HG03520 (cell line): ENCODE measurements around the gene APOA1.
"Not testable (repeated sequence)": the region's sequence is repeated elsewhere in the genome, so short reads cannot be mapped to it uniquely, and the experiment has no call there.

Experiments
- ATAC-seq: cut with Tn5 transposase; IDR thresholded peaks from one replicate; pipeline ENCODE4 v1.9.1; 2021; ENCODE audit warnings: mild to moderate bottlenecking, moderate library complexity; ENCODE audit not compliant: unreplicated experiment

APOA1 gene

DNA sequence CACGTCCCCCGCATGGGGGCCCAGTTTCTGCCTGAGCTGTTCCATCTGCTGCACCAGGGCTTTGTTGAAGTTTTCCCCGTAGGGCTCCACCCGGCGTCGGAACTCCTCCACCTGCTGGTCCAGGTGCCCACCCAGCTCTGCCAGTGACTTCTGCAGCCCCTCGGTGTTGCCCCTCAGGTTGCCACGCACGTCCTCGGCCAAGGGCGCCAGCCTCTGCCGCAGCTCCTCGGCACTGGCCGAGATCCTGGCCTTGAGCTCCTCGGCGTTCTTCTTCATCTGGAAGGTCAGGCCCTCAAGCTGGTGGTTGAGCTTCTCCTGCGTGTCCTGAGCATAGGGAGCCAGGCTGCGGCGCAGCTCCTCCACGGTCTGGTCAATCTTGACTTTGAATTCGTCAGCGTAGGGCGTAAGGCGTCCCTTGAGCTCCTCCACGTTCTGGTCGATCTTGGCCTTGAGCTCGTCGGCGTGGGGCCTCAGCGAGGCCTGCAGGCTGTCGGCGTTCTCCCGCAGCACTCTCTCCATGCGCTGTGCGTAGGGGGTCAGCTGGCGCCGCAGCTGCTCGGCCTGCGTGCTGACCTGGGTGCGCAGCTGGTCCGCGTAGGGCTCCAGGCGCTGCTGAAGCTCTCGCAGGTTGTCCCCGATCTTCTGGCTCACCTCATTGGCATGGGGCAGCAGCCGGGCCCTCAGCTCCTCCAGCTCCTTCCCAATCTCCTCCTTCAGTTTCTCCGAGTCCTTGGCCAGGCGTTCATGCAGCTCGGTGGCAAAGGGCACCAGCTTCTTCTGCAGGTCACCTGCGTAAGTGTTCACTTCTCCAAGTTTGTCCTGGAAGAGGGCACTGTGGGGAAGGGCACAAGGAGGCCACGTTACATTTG, 16.1 kb downstream of the APOA1 start:
- no peak for ATAC-seq

DNA sequence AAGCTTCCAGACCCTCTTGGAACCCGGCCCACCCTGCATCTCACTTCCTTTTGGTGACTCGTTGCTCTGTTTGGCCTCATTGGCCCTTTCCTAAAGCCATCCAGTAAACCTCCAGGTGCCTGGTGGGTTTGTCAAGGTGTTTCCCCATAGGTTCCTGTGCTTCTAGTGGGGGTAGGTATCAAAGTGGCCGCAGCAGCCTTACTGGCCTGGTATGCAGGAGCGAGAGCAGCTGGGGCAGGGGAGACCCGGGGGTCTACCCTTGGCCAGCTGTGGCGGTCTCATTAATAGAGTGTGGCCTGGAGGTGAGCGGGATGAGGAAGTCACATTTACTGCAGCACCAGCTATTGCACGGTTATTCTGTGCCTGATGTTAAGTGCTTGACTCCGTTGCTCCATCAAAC, 18.4 kb downstream of the APOA1 start:
- no peak for ATAC-seq

DNA sequence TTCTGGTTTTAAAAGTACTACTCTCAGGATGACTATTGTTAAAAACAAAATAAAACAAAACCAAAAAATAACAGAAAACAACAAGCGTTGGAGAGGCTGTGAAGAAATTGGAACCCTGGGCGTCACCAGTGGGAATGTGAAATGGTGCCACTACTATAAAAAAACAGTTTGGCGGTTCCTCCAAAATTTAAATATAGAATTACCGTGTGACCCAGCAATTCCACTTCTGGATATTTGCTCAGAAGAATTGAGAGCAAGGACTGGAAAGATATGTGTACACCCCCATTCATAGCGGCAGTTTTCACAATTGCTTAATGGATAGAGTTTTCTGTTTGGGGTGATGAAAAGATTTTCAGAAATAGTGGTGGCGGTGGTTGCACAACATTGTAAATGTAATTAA, 22.9 kb downstream of the APOA1 start:
- no peak for ATAC-seq

DNA sequence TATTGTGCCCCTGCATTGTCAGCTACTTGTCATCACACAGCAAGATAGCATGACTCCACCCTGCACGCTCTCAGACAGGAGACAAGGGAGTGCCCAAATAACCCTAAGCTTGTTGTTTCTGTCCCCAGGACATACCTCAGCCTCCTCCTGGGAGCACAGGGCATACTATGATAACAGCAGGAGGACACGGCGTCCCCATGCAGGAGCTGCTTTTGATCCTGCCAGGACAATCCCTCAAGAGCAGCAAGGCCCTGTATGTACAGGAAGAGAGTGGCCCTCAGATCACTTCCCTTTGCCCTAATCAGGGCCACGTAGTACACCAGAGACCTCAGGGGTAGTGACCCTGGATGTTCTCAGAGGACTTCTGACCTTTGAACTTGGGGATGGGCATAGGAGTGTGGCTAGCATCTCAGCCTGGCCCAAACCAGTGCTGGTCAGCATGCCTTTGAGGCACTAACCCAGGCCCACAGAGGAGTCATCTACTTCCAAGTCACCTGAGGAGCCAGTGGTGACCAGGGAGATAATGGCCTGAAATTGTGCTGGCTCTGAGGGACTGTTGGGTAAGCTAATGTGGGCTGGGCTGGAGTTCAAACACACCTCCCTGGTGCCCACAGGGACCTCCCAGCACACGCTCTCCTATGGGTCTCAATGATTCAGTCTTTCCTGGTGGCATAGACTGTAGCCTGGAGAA, 23.5 kb downstream of the APOA1 start:
- ATAC-seq: no peak

DNA sequence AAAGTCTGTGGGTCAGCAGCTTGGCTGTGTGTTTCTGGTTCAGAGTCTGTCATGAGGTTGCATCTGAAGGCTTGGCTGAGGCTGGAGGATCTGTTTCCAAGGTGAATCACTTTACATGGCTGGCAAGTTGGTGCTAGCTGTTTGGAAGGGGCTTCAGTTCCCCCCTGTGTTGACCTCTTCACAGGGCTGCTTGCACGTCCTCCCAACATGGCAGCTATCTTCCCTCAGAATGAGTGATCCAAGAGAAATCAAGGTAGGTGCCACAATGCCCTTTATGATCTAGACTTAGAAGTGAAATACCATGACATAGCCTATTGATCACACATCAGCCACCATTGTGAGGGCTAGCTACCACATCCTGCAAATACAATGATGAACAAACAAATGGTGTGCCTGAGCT, 24.3 kb downstream of the APOA1 start:
- no peak for ATAC-seq

DNA sequence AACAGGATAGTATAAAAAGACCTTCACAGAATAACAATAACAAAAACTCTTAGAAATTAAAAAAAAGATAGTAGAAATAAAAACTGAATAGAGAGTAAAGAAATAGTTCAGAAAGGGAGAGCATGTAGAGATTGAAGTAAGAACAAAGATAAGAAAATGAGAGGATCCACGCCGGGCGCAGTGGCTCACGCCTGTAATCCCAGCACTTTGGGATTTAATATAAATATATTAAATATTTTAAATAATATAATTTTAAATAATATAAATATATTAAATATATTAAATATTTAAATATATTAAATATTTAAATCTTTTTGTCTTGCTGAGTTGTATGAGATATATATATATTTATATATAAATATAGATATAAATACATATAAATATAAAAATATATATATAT, 25.3 kb downstream of the APOA1 start:
- no peak for ATAC-seq

DNA sequence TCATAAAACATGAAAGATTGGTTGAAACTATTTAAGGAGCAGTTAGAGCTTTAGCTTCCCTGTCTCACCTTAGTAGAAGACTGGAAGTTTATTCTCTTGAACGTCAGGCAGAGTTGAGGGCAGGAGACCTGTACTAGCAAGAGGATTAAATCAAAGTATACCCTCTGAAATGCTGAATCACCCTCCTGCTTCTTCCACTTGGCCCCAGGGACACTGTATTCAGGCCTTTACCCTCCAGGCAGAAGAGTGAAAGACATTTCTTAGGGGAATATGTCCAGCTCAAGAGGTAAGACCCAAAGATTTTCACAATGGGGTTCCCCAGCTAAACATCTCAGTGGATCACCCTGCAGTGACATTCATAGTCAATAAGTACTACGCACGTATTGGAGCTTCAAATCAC, 26.2 kb downstream of the APOA1 start:
- ATAC-seq: no peak

DNA sequence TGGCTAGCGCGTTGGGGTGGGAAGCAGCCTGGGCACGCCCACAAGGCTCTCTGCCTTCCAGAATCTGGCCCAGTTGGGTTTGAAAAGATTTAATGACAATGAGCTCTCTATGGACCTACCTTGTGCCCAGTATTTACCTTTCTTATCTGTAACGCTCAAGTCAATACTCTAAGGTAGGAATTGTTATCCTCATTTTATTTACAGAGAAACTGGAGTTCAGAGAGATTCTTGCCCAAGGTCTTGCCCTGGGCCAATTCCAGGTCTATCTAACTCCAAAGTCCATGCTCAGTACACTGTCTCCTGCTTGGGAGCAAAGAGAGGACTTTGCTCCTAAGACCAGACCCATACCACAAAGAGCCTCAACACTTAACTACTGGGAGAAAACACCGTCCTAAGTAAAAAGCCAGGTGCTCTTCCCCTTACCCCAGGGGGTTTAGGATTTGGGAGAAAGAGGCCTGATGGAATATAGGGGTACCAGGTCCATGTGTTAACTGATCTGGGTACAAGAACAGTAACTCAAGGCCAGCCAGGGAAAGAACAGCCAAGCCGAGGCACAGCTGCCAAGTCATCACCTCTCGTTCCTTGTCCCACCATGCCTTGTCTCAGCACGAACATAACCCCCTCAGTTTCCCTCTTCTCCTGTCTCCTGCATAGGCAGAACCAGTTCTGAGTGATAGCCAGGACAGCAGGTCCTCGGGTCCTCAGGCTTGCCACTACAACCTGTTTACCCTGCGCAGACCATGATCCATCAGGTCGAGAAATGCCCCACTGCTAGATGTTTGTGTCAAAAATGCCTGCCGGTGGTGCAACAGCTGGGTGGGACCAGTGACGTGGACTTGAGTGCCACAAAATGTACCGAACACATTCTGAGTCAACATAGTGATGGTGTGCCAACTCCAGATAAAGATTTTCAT, 28.9 kb downstream of the APOA1 start:
- ATAC-seq: no peak

DNA sequence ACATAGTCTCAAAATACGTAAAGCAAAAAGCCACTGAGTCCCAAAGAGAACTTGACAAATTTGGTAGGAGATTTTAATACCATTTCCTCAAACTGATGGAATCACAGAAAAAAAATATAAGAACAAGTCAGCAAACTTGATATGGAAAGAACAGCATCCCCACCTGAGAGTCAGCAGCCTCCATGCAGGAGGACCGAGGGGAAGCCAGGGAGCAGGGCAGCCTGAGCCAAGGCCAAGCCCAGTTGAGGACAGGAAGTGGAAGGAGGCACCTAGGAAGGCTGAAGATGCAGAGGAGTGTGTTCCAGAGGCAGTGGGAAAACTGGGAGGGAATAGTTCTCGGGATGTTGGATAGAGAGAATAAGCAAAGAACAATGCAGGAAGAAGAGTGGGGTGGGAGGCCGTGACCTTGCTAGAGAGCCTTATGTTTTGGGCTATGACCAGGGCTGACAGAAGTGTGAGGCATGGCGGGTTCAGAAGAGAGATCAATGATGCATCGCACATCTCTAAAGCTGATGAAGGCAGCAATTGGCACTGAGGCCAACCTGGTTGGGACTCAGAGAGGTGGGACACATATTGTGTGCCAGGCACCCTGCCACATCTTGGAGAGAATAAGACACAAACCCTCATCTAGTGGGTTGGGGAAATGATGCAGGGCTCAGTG, 29.7 kb downstream of the APOA1 start:
- no peak for ATAC-seq

DNA sequence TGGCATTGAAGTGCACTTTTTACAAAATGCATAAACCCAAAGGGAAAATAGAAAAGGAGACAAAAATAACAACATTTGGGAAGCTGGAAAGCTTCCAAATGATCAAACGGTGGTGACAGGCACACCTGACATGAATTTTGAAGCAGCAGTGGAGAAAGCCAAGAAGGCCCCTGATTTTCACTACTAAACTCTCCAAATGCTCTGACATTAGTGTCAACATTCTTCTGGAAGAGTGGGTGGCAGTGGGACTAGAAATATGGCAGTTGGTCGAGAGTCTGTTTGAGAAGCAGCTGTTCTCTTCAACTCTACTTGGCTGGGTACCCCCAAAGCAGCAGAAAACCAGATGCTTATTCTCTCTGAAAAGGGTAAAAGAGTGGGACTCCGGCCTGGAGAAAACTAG, 33.4 kb downstream of the APOA1 start:
- no peak for ATAC-seq

DNA sequence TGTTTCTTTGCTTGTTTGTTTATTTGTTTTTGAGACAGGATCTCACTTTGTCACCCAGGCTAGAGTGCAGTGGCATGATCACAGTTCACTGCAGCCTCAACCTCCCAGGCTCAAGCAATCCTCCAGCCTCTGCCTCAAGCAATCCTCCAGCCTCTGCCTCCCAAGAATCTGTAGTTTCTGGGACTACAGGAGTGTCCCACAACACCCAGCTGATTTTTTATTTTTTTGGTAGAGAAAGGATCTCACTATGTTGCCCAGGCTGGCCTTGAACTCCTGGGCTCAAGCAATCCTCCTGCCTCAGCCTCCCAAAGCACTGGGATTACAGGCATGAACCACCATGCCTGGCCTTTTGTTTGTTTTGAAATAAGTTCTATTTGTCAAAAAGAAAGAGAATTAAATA, 35.8 kb downstream of the APOA1 start:
- not testable (repeated sequence) for ATAC-seq

DNA sequence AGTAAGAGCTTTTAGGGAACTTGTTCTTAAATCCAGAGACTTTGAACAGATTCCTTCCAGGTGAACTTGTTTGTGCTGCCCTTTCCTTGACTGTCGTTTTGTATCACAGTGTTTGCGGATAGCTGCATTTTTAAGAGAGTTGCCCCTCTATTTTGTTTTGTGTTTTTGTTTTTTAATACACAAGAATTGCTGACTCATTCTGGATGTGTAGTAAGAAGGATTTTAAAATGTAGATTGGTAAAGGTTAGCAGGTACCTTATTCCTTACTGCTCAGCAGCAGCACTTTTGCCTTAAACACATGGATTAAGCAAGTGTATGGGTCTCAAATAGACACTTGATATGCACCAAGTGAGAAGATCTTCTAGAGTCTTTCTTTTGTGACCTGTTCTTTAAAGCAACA, 36.8 kb downstream of the APOA1 start:
- no peak for ATAC-seq

DNA sequence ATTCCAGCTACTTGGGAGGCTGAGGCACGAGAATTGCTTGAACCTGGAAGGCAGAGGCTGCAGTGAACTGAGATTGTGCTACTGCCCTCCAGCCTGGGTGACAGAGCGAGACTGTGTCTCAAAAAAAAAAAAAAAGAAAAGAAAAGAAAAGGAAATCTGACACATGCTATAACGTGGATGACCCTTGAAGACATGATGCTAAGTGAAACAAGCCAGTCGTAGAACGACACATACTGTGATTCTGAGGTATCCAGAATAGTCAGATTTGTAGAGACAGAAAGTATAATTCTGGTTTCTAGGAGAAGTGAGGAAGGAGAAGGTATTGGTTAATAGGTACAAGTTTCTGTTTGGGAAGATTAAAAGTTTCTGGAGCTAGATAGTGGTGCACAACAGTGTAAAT, 39.1 kb downstream of the APOA1 start:
- no peak for ATAC-seq

DNA sequence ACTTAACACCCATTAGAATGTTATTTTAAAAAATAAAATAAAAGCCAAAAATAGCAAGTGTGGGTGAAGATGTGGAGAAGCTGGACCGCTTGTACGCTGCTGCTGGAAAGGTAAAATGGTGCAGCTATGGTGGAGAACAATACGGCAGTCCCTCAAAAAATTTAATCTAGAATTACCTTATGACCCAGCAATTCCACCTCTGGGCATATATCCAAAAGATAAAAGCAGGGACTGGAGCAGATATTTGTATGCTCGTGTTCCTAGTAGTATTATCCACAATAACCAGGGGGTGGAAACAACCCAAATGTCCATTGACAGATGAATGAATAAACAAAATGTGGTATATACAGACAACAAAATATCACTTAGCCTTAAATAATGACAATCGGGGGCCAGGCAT, 39.6 kb downstream of the APOA1 start:
- ATAC-seq: no peak

DNA sequence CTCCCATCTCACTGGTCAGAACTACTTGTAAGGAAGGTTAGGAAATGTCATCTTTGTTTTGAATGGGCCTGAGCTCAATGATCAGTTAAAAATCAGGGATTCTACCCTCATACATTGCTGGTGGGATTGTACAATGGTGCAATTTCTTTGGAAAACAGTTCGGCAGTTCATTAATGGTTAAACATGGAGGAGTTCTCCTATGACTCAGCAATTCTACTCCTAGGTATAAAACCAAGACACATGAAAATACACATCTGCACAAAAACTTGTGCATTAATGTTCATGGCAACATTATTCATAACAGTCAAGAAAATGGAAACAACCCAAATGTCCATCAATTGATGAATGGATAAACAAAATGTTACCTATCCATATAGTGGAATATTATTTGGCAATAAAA, 40.9 kb downstream of the APOA1 start:
- ATAC-seq: no peak

DNA sequence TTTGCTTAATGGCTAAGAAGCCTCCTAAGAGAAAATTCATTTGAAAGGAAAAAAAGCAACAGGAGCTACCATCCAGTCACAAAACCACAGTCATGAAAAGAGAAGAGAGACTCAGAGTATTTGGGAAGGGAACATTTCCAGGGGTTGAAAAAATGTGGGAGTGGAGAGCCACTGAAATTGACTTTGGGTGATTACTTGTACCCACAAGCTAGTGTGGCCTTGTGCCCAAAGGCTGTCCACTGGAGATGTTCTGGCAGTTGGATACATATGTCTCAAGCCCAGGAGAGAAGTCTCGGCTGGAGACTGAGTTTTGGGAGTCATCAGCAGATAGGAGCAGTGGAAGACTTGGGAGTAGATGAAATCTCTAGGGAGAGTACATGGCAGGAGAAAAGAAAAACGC, 42.6 kb downstream of the APOA1 start:
- ATAC-seq: no peak

DNA sequence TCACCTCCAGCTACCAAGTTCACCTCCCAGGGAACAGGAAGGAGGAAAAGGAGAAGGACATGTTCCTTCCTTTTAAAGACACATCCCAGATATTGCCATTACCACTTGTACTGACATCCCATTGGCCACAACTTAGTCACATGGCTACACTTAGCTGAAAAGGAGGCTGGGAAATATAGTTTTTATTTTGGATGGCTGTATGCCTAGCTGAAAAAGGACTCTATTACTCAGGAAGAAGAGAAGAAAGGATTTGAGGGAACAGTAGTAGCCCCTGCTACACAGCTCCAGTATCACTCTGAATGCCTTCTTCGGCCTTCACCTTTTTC, 43.7 kb downstream of the APOA1 start:
- ATAC-seq: no peak

DNA sequence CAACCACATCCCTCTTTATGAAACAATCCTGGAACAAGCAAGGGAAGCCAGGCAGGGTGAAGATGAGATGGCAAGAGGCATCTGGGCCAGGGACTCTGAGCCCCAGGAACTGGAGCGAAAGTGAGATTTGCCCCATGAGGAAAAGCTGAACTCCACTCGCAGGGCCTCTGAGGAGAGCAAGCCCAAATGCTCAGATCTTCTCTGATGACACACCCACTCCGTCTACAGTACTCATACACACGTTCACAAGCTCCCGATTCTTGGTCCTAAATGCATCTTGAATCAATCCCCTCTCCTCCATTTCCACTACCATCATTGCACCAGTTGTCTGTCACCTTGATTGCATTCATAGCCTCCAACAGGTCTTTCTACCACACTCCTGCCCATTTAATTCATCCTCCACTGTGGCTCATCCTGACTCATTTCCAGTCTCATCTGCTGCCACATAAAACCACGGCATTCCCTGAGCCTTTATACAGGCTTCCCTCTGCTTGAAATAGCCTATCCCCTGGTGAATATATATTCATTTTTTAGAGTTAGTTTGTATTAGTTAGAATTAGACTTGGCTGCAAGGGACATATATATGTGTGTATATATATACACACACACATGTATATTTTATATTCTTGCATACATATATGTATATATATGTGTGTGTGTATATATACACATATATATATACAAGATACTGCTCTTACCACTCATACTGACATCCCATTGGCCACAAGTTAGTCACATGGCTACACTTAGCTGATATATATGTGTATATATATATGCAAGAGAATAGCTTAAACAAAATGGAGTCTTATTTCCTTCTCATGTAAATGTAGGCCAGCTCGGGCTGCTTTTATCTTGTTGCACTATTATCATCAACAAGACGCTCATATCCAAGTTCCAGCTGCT, 44.3 kb downstream of the APOA1 start:
- ATAC-seq: no peak

DNA sequence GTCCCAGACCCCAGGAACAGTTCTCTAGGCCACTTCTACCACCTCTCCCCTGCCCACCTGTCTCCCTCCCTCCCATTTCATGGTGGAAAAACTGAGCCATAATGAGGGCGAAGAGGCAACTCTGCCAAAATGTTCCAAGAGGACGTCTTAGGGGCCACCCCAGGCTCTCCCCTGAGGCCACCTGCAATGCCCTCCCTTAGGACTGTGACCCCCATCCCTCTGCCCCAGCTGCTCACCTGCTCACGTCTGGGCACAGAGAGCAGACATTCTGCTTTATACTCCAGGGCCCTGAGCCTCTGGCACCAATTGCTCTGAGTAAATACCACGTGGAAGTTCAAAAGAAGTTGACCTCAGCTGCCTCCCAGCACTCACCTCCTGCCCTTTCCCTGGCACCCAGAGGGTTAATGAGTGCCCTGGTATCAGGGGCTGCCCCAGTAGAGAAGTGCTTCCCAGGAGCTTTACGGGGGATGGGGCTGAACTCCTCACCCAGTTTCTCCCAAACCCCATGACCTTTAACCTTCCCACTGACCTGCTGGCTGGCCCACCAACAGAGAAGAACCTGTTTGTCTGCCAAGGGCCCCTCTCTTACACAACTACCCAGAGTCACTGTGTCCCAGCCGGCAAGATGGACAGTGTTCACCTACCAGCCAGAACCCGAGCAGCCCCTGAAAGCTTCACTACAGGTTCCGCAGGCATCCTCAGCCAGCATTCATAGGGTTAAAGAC, 45.1 kb downstream of the APOA1 start:
- no peak for ATAC-seq

DNA sequence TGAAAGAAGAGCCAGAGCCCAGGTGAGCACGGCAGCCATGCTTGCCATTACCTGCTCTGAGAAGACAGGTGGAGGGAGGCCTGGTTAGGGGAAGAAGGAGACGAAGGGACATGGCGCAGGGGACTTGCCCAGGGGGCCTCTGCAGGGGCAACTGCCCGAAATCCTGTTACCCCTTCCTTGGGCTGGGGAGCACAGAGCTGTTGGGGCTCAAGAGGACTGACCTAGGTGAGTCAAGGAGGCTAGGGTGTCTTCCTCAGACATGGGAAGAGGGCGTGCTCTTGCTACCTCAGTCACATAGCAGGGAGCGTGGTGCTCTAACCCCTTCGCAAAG, 45.6 kb downstream of the APOA1 start, which contains the start of gene APOA5:
APOA5 (minus strand) TSS at position 67 of the 331 bp plus-strand sequence; CDS start at position 48, 19 bp downstream.
- ATAC-seq: no peak
